Neural cell (in vitro differentiated cells): ENCODE measurements around the gene SPCS3. TPM values are rescaled to one million over a fixed set of nuclear protein-coding genes. Genes with fewer than 3 reads are reported as not detected.

Experiments
- H2AFZ ChIP-seq: fragments of 200-600, 300-800 bp; sonication (generic), shearing (Covaris generic); 2 replicates; pipeline ENCODE4 v1.6.0; 2014; ENCODE audit warnings: low read depth, mild to moderate bottlenecking, antibody characterized with exemption, low read length, moderate library complexity
- H3F3A ChIP-seq: fragments of 200-600 bp; shearing (Covaris generic); 2 replicates; pipeline ENCODE4 v1.6.1; 2016; ENCODE audit warnings: mild to moderate bottlenecking, moderate library complexity, mixed read lengths, antibody characterized with exemption, low read length; ENCODE audit not compliant: insufficient read depth, poor library complexity, severe bottlenecking
- H3K27ac ChIP-seq: fragments of 200-600, 300-800 bp; sonication (generic), shearing (Covaris generic); 2 replicates; pipeline ENCODE4 v1.5.1; 2014; ENCODE audit warnings: mild to moderate bottlenecking, low read length, moderate library complexity
- H3K27me3 ChIP-seq: fragments of 300-800, 200-600 bp; sonication (generic), shearing (Covaris generic); 2 replicates; pipeline ENCODE4 v1.6.0; 2014; ENCODE audit warnings: mild to moderate bottlenecking, low read depth, low read length, moderate library complexity; ENCODE audit not compliant: insufficient read depth
- H3K36me3 ChIP-seq: fragments of 300-800, 200-600 bp; sonication (generic), shearing (Covaris generic); 2 replicates; pipeline ENCODE4 v1.5.1; 2014; ENCODE audit warnings: mild to moderate bottlenecking, antibody characterized with exemption, low read length, moderate library complexity; ENCODE audit not compliant: insufficient read depth
- H3K4me2 ChIP-seq: fragments of 300-800, 200-600 bp; sonication (generic), shearing (Covaris generic); 2 replicates; pipeline ENCODE4 v1.6.0; 2014; ENCODE audit warnings: mild to moderate bottlenecking, low read length
- H3K4me3 ChIP-seq: fragments of 300-800, 200-600 bp; sonication (generic), shearing (Covaris generic); 2 replicates; pipeline ENCODE4 v1.5.1; 2014; ENCODE audit warnings: mild to moderate bottlenecking, low read length, moderate library complexity
- H3K79me2 ChIP-seq: fragments of 200-600 bp; shearing (Covaris generic); replicated peaks from 2 replicates; pipeline ENCODE4 v1.6.0; 2014; ENCODE audit warnings: mild to moderate bottlenecking, low read length, moderate library complexity; ENCODE audit not compliant: insufficient read depth
- H3K9ac ChIP-seq: fragments of 300-800, 200-600 bp; sonication (generic), shearing (Covaris generic); 2 replicates; pipeline ENCODE4 v1.6.1; 2016; ENCODE audit warnings: mild to moderate bottlenecking, low read length, mixed read lengths
- H3K9me2 ChIP-seq: fragments of 200-600 bp; shearing (Covaris generic); 2 replicates; pipeline ENCODE4 v1.6.1; 2016; ENCODE audit warnings: mild to moderate bottlenecking, low read length, mixed read lengths; ENCODE audit not compliant: insufficient read depth
- H3K9me3 ChIP-seq: fragments of 200-600, 300-800 bp; sonication (generic), shearing (Covaris generic); 2 replicates; pipeline ENCODE4 v1.6.1; 2016; ENCODE audit warnings: mild to moderate bottlenecking, mixed run types, low read length, moderate library complexity, mixed read lengths
- H4K20me1 ChIP-seq: fragments of 200-600 bp; shearing (Covaris generic); 2 replicates; pipeline ENCODE4 v1.6.1; 2016; ENCODE audit warnings: mild to moderate bottlenecking, mixed run types; ENCODE audit not compliant: insufficient read depth
- EP300 ChIP-seq: fragments of 450-650 bp; conservative IDR thresholded peaks from 2 replicates; pipeline ENCODE4 v1.6.1; 2014; ENCODE audit warnings: antibody characterized with exemption, mild to moderate bottlenecking, moderate library complexity; ENCODE audit not compliant: poor library complexity, severe bottlenecking
- EZH2 ChIP-seq: fragments of 200-600, 300-800 bp; shearing (Covaris generic), sonication (generic); IDR thresholded peaks from 2 replicates; pipeline ENCODE4 v1.6.1; 2014; ENCODE audit warnings: antibody characterized with exemption, low read length, borderline replicate concordance, mild to moderate bottlenecking; ENCODE audit not compliant: insufficient read depth, poor library complexity, severe bottlenecking
- MXI1 ChIP-seq: fragments of 450-650 bp; conservative IDR thresholded peaks from 2 replicates; pipeline ENCODE4 v1.6.1; 2014; ENCODE audit warnings: antibody characterized with exemption, mild to moderate bottlenecking; ENCODE audit not compliant: poor library complexity, severe bottlenecking
- POLR2AphosphoS5 ChIP-seq: IDR thresholded peaks from 2 replicates; pipeline ENCODE4 v1.6.1; 2012
- RAD21 ChIP-seq: fragments of 450-650 bp; conservative IDR thresholded peaks from 2 replicates; pipeline ENCODE4 v1.6.1; 2014; ENCODE audit warnings: antibody characterized with exemption, mild to moderate bottlenecking, moderate library complexity
- SMC3 ChIP-seq: fragments of 450-650 bp; conservative IDR thresholded peaks from 2 replicates; pipeline ENCODE4 v1.6.1; 2014; ENCODE audit warnings: antibody characterized with exemption, mild to moderate bottlenecking, moderate library complexity; ENCODE audit not compliant: poor library complexity
- TAF1 ChIP-seq: IDR thresholded peaks from 2 replicates; pipeline ENCODE4 v1.6.1; 2012; ENCODE audit warnings: low read depth
- polyA plus RNA-seq: library from polyadenylated mRNA; depleted of rRNA; stranded (reverse); fragments of >200 nt; gene quantifications from 2 replicates; pipeline ENCODE4 v1.2.3, GENCODE V29; 2014
- TF ChIP-seq, protein P1 (sequence below): IDR thresholded peaks from 2 replicates; pipeline ENCODE4 v1.6.1; 2012; ENCODE audit warnings: borderline replicate concordance
- TF ChIP-seq, protein P2 (sequence below): fragments of 450-650 bp; IDR thresholded peaks from 2 replicates; pipeline ENCODE4 v1.5.1; 2014; ENCODE audit warnings: antibody characterized with exemption, mild to moderate bottlenecking, moderate library complexity; ENCODE audit not compliant: poor library complexity, severe bottlenecking

Gene SPCS3
- polyA plus RNA-seq, 1 donor from 2014 or later: 104 TPM

DNA sequence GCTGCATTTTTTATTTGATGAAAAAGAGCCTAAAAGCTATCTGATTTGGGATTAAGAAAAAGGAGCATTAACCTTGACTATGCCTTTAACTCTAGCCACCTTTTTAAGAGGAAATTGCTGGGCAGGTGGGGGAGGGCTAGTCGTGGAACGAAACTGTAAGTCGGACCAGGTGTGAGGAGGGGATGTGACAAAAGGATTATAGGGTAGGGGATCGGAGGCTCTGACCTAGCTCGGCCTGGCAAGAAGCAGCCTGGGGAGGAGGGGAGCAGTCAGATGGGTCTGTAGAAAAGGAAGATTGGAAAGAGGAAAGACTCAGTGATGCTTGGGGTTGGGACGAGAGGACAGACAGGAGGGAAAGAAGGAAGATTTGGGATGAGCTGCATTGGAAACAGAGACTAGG lies 21.1 kb upstream of the SPCS3 start:
- Histone ChIP-seq H3K4me3 (no peak overlapping the region), H3K9me2 (no peaks in the 10 kb centered on the region), H3K36me3 (no peaks in the 10 kb centered on the region), H3K4me2 (no peak overlapping the region), H3K79me2 (no peaks in the 10 kb centered on the region), H3K27ac (no peak overlapping the region), H2AFZ (no peak overlapping the region), H3K9me3 (no peaks in the 10 kb centered on the region), H3K27me3 (no peaks in the 10 kb centered on the region), H3K9ac (no peak overlapping the region), H3F3A (no peaks in the 10 kb centered on the region), H4K20me1 (no peaks in the 10 kb centered on the region)
- TF ChIP-seq EZH2: no peak
- no peak for TF ChIP-seq SMC3
- TF ChIP-seq MXI1: no peak
- no peak for TF ChIP-seq TAF1
- TF ChIP-seq, protein P1, sequence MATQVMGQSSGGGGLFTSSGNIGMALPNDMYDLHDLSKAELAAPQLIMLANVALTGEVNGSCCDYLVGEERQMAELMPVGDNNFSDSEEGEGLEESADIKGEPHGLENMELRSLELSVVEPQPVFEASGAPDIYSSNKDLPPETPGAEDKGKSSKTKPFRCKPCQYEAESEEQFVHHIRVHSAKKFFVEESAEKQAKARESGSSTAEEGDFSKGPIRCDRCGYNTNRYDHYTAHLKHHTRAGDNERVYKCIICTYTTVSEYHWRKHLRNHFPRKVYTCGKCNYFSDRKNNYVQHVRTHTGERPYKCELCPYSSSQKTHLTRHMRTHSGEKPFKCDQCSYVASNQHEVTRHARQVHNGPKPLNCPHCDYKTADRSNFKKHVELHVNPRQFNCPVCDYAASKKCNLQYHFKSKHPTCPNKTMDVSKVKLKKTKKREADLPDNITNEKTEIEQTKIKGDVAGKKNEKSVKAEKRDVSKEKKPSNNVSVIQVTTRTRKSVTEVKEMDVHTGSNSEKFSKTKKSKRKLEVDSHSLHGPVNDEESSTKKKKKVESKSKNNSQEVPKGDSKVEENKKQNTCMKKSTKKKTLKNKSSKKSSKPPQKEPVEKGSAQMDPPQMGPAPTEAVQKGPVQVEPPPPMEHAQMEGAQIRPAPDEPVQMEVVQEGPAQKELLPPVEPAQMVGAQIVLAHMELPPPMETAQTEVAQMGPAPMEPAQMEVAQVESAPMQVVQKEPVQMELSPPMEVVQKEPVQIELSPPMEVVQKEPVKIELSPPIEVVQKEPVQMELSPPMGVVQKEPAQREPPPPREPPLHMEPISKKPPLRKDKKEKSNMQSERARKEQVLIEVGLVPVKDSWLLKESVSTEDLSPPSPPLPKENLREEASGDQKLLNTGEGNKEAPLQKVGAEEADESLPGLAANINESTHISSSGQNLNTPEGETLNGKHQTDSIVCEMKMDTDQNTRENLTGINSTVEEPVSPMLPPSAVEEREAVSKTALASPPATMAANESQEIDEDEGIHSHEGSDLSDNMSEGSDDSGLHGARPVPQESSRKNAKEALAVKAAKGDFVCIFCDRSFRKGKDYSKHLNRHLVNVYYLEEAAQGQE: no peak
- no peak for TF ChIP-seq POLR2AphosphoS5
- no peak for TF ChIP-seq EP300
- no peak for TF ChIP-seq RAD21
- TF ChIP-seq, protein P2, sequence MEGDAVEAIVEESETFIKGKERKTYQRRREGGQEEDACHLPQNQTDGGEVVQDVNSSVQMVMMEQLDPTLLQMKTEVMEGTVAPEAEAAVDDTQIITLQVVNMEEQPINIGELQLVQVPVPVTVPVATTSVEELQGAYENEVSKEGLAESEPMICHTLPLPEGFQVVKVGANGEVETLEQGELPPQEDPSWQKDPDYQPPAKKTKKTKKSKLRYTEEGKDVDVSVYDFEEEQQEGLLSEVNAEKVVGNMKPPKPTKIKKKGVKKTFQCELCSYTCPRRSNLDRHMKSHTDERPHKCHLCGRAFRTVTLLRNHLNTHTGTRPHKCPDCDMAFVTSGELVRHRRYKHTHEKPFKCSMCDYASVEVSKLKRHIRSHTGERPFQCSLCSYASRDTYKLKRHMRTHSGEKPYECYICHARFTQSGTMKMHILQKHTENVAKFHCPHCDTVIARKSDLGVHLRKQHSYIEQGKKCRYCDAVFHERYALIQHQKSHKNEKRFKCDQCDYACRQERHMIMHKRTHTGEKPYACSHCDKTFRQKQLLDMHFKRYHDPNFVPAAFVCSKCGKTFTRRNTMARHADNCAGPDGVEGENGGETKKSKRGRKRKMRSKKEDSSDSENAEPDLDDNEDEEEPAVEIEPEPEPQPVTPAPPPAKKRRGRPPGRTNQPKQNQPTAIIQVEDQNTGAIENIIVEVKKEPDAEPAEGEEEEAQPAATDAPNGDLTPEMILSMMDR: no peak

DNA sequence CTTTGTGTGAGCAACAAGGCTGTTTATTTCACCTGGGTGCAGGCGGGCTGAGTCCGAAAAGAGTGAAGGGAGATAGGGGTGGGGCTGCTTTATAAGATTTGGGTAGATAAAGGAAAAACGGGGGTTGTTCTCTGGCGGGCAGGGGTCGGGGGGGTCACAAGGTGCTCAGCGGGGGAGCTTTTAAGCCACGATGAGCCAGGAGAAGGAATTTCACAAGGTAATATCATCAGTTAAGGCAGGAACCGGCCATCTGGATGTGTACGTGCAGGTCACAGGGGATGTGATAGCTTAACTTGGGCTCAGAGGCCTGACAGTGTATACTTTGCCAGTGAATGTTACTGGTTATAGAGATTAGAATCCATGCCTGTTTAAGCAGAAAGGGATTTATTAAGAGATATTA lies 19.7 kb upstream of the SPCS3 start:
- Histone ChIP-seq H3K9me2 (no peaks in the 10 kb centered on the region), H2AFZ (no peak overlapping the region), H3K27me3 (no peaks in the 10 kb centered on the region), H3K4me2 (no peak overlapping the region), H3K79me2 (no peaks in the 10 kb centered on the region), H3K27ac (no peak overlapping the region), H3K9me3 (no peaks in the 10 kb centered on the region), H3K4me3 (no peak overlapping the region), H3K9ac (no peak overlapping the region), H4K20me1 (no peaks in the 10 kb centered on the region), H3K36me3 (no peaks in the 10 kb centered on the region), H3F3A (no peaks in the 10 kb centered on the region)
- no peak for TF ChIP-seq RAD21
- TF ChIP-seq, protein P1: no peak
- no peak for TF ChIP-seq SMC3
- TF ChIP-seq, protein P2: no peak
- no peak for TF ChIP-seq TAF1
- no peak for TF ChIP-seq MXI1
- TF ChIP-seq POLR2AphosphoS5: no peak
- no peak for TF ChIP-seq EZH2
- TF ChIP-seq EP300: no peak
